Liver (tissue), 3 donors: ENCODE measurements around the gene UBR4.

Experiments used
- FOXA1 ChIP-seq: IDR thresholded peaks from 2 replicates; pipeline ENCODE4 v1.6.1; 2016; ENCODE audit warnings: antibody characterized with exemption
- HNF4A ChIP-seq, 2 donors: conservative IDR thresholded peaks; 2 replicates each; pipeline ENCODE4 v1.6.1; 2016; ENCODE audit warnings: antibody characterized with exemption in 2 of 2, mild to moderate bottlenecking in 2 of 2
- RAD21 ChIP-seq, 2 donors: IDR thresholded peaks; 2 replicates each; pipeline ENCODE4 v1.6.1; 2016; ENCODE audit warnings: antibody characterized with exemption in 2 of 2, mild to moderate bottlenecking in 2 of 2
- RXRA ChIP-seq, 2 donors: IDR thresholded peaks; 2 replicates each; pipeline ENCODE4 v1.6.1; 2017 to 2018; ENCODE audit warnings: antibody characterized with exemption in 2 of 2, mild to moderate bottlenecking in 1 of 2
- YY1 ChIP-seq: IDR thresholded peaks from 2 replicates; pipeline ENCODE4 v1.6.1; 2016; ENCODE audit warnings: antibody characterized with exemption, mild to moderate bottlenecking
- TF ChIP-seq, protein P1 (sequence below): fragments of 150-350 bp; IDR thresholded peaks from 2 replicates; pipeline ENCODE4 v1.5.1; 2017; ENCODE audit warnings: improper control_type of control experiment, low read depth, low read length; ENCODE audit not compliant: missing input control
- TF ChIP-seq, protein P2 (sequence below): IDR thresholded peaks from 2 replicates; pipeline ENCODE4 v1.6.1; 2016; ENCODE audit warnings: antibody characterized with exemption
- TF ChIP-seq, protein P3 (sequence below): IDR thresholded peaks from 2 replicates; pipeline ENCODE4 v1.6.1; 2016; ENCODE audit warnings: antibody characterized with exemption, mild to moderate bottlenecking
- donor health status: healthy.
- donor health status: healthy.

DNA sequence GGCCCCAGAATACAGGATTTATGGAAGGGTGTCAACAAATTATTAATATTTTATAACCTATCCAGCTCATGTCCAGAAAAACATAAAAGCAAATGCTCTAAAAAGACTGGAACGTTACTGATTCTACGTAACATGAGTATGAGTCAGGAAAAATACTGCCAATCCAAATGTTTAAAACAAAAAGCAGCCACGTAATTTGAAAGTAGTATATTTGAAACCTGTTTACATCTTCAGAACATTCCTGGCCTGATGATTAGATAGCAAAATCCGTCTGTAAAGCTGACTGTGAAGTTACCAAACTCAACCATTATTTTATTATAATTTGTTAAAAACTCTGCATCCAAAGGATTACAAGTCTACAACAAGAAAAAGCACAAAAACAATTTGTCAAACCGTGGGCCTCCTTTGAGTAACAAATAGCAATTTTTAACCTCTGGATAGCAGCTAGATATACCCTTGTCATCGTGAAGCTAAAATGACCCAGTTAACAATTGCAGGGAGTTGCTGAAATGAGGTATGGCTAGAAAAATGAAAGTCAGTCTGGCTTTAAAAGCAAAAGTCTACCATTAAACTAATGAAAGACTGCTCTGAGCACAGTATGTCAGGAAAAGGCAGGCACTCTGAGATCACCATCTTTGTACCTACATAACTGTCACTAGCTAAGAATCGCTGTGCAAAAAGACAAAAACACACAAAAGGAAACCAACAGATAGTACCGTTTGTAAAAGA lies 1.2 kb downstream of the UBR4 start:
- TF ChIP-seq, protein P1, sequence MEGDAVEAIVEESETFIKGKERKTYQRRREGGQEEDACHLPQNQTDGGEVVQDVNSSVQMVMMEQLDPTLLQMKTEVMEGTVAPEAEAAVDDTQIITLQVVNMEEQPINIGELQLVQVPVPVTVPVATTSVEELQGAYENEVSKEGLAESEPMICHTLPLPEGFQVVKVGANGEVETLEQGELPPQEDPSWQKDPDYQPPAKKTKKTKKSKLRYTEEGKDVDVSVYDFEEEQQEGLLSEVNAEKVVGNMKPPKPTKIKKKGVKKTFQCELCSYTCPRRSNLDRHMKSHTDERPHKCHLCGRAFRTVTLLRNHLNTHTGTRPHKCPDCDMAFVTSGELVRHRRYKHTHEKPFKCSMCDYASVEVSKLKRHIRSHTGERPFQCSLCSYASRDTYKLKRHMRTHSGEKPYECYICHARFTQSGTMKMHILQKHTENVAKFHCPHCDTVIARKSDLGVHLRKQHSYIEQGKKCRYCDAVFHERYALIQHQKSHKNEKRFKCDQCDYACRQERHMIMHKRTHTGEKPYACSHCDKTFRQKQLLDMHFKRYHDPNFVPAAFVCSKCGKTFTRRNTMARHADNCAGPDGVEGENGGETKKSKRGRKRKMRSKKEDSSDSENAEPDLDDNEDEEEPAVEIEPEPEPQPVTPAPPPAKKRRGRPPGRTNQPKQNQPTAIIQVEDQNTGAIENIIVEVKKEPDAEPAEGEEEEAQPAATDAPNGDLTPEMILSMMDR = no peak
- no peak for TF ChIP-seq FOXA1
- TF ChIP-seq RXRA (IDR thresholded peaks at IDR 0.05) = no peak
- TF ChIP-seq RAD21 (IDR thresholded peaks at IDR 0.05) = no peak
- TF ChIP-seq, protein P2, sequence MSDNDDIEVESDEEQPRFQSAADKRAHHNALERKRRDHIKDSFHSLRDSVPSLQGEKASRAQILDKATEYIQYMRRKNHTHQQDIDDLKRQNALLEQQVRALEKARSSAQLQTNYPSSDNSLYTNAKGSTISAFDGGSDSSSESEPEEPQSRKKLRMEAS = no peak
- TF ChIP-seq, protein P3, sequence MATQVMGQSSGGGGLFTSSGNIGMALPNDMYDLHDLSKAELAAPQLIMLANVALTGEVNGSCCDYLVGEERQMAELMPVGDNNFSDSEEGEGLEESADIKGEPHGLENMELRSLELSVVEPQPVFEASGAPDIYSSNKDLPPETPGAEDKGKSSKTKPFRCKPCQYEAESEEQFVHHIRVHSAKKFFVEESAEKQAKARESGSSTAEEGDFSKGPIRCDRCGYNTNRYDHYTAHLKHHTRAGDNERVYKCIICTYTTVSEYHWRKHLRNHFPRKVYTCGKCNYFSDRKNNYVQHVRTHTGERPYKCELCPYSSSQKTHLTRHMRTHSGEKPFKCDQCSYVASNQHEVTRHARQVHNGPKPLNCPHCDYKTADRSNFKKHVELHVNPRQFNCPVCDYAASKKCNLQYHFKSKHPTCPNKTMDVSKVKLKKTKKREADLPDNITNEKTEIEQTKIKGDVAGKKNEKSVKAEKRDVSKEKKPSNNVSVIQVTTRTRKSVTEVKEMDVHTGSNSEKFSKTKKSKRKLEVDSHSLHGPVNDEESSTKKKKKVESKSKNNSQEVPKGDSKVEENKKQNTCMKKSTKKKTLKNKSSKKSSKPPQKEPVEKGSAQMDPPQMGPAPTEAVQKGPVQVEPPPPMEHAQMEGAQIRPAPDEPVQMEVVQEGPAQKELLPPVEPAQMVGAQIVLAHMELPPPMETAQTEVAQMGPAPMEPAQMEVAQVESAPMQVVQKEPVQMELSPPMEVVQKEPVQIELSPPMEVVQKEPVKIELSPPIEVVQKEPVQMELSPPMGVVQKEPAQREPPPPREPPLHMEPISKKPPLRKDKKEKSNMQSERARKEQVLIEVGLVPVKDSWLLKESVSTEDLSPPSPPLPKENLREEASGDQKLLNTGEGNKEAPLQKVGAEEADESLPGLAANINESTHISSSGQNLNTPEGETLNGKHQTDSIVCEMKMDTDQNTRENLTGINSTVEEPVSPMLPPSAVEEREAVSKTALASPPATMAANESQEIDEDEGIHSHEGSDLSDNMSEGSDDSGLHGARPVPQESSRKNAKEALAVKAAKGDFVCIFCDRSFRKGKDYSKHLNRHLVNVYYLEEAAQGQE = no peak
- no peak for TF ChIP-seq HNF4A (conservative IDR thresholded peaks at IDR 0.05)
- no peak for TF ChIP-seq YY1
